Dedifferentiated amniotic fluid mesenchymal stem cell (primary cell): ENCODE data around the gene NPAS2.

Experiments
- DNase-seq: peaks from one replicate; pipeline ENCODE4 v3.0.0-alpha.2; 2016; ENCODE audit errors: extremely low spot score

NPAS2 gene

GRCh38 chr2:100793982-100794381 lies 26.0 kb upstream of the NPAS2 start:
- DNase-seq, result no peak

- DNase-seq, result no peak
These were observed 23.3 kb upstream of the NPAS2 start for GRCh38 chr2:100796499-100797100.

GRCh38 chr2:100799686-100800085 lies 20.3 kb upstream of the NPAS2 start:
- no peak for DNase-seq

- DNase-seq, result no peak
These were observed 19.0 kb upstream of the NPAS2 start for GRCh38 chr2:100800915-100801314.

- no peak for DNase-seq
These were observed 18.5 kb upstream of the NPAS2 start for GRCh38 chr2:100801402-100801801.

- no peak for DNase-seq
These were observed 17.9 kb upstream of the NPAS2 start for GRCh38 chr2:100802066-100802465.

DNA sequence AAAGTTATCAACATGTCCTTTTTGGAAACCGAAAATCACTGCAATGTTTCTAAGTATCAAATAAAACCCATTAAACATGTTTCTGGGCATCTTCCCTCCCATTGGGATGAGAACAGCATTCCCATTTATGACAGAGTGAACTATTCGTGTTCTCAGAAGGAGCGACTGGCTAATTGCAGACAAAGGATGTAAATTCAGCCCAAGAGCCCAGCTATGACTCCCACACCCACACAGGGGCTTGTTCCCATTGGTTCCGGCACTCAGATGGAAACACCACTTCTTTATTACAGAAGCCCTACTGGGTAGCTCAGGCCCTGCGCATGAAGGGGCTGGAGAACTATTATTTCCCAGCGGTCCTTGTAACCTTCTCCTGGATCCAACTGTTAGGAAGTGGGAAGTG lies 16.6 kb upstream of the NPAS2 start:
- DNase-seq, result no peak

GRCh38 chr2:100806550-100806949 lies 13.4 kb upstream of the NPAS2 start:
- no peak for DNase-seq

- no peak for DNase-seq
These were observed 12.2 kb upstream of the NPAS2 start for GRCh38 chr2:100807707-100808106.

GRCh38 chr2:100808582-100808981 lies 11.4 kb upstream of the NPAS2 start:
- DNase-seq, result no peak

DNA sequence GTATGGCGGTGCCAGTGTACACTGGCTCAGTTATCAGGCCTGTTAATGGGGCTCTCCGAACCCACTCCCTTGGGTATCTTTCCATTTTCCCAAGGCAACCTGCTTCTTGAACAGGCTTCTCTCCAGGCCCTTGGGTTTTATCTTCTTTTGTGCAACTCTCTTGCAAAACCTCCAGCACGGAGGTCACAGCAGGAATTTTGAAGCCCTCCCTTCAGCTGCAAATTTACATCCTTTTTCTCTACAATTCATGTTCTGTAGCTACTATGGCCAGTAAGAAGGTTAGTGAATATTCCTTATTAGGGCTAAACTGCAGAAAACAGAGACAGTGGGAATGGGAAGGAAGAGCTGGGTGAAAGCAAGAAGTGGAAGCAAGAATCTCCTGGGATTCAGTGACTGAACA lies 10.4 kb upstream of the NPAS2 start:
- no peak for DNase-seq

GRCh38 chr2:100810603-100811145 lies 9.3 kb upstream of the NPAS2 start:
- no peak for DNase-seq

- no peak for DNase-seq
These were observed 7.8 kb upstream of the NPAS2 start for GRCh38 chr2:100812116-100812515.

- DNase-seq, result no peak
These were observed 7.4 kb upstream of the NPAS2 start for GRCh38 chr2:100812573-100812972.

DNA sequence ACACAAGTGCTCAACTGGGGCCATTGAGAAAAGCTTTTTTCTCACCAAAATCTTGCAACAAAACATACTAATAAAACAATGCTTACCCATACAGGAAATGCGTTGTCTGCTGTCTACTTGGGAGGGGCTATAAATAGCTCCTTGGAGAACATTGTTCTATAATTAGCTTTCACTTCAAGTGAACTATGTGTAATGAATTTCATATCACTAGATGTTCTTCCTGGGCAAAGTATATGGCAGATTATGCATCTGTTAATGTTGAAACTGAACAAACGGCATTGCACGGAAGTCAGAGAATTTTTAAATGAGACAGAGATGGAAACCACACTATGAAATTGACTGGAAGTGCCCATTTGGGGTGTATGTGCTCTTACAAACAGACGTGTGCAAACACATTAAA lies 6.4 kb upstream of the NPAS2 start:
- no peak for DNase-seq

- no peak for DNase-seq
These were observed 5.9 kb upstream of the NPAS2 start for GRCh38 chr2:100814043-100814442.

DNA sequence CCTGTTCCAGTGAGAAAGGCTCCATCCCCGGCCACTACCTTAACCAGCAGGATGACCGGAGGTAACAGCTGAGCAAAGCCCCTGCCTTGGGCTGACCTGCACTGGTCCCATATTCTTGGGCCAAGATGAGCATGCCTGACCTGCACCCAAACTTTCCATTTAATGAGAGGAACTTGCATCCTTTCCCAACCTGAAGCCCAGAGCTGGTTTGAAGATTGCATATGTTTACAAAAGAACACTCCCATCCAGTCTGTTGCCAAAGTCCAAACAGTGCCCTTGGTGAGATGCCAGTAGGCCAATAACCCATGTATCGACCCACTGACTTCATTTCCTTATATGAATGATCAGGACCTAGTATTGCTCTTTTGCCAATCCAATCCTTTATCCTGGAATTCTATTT lies 5.5 kb upstream of the NPAS2 start:
- no peak for DNase-seq

DNA sequence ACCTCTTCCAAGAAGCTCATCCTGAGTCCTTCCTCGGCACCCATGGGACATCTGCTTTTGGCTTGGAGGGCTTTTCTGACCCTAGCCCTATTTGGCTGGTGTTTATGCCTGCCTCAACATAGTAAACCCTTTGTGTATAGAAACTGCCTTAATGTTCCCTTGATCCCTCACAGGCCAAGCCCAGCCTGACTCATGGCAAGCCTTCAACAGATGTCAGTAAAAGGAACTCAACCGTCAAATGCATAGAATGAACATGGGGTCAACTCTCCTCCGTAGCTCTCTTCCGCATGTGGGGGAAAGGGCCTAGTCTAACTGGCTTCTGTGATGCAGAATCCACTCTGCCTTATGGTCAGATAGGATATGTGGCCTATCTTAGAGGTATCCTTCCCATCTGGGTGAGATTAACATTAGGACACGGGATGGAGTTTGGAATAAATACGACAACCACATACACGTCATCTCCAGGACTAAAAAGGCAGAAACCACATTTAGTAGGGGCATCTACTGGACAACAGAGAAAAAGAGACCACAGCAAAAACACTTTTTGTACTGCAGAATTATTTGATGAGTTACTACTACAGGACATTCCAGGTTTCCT lies 2.5 kb upstream of the NPAS2 start:
- DNase-seq, result no peak

- peak; percentile 44 for DNase-seq
These were observed 1.8 kb upstream of the NPAS2 start for GRCh38 chr2:100818003-100818605.

- DNase-seq, result peak; percentile 73
These were observed 1.2 kb upstream of the NPAS2 start for GRCh38 chr2:100818606-100819369.

GRCh38 chr2:100820273-100820522 lies 259 bp downstream of the NPAS2 start:
- DNase-seq, result no peak

GRCh38 chr2:100820523-100821254 lies 750 bp downstream of the NPAS2 start:
- no peak for DNase-seq
